ENCODE results near the gene RHOD. TPM values are rescaled to one million over a fixed set of nuclear protein-coding genes. Genes with fewer than 3 reads are reported as not detected.

The RHOD gene, protein sequence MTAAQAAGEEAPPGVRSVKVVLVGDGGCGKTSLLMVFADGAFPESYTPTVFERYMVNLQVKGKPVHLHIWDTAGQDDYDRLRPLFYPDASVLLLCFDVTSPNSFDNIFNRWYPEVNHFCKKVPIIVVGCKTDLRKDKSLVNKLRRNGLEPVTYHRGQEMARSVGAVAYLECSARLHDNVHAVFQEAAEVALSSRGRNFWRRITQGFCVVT
- total RNA-seq (2014; rRNA removed; shearing (Covaris generic)), result not detected in 2 replicates

DNA sequence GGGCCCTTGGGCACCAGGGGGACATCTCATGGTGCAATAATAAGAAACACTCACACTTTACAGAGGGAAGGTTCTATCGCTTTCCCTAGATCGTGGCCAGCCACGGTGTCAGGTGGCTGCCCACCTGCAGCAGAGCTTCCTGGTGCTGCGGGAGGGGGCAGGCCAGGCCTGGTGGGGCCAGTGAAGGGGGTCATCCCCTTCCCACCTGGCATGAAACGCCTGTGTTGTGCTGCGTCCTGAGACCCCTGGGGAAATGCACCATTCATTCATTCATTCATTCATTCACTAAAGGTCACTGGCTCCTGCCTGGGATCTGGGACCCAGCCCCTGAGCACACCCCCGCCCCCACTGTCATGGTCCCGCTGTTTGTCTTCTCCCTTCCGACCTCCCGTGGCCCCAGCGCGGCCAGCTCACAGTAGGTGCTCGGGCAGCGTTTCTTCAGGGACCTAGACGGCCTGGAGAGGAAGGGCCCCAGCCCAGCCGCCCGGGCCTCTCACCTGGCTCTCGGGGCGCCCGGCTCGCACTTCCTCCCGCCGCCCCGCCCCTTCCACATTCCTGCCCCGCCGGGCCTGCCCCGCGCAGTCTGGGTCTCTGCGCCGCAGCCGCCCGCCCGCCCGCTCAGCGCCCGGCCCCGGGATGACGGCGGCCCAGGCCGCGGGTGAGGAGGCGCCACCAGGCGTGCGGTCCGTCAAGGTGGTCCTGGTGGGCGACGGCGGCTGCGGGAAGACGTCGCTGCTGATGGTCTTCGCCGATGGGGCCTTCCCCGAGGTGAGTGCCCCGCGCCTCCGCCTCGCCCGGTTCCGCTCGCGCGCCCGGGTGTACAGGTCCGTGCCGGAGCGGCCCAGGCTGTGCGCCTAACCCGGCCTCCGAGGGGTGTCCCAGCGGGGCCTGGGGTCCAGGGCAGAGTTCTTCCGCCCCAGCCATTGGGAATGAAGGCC lies at the start of gene RHOD:
Gene RHOD, plus strand, starts transcription at position 581 of the 938 bp plus-strand sequence. Its CDS starts 56 bp downstream, at position 637.
- no peak for DNase-seq (ENCODE audit: low spot score)

DNA sequence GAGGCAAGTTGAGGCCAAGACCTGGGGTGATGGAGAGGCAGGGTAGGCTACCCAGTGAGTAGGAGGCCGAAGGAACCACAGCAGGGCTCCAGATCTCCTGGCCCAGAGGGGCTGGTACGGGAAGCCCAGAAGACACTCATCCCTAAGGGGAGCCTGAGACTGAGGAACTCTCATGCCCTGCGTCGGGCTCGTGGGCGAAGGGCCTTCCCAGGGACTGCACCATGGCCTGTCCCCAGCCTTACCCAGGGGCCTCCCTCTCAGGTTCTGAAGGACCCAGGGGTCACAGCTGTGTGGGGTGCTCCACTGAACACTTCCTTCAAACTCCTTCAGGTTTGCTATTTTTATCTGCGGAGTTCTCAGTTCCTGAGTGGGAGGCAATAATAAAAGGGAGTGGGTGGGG lies 49.5 kb upstream of the RHOD start:
- DNase-seq (ENCODE audit: low spot score), result no peak

DNA sequence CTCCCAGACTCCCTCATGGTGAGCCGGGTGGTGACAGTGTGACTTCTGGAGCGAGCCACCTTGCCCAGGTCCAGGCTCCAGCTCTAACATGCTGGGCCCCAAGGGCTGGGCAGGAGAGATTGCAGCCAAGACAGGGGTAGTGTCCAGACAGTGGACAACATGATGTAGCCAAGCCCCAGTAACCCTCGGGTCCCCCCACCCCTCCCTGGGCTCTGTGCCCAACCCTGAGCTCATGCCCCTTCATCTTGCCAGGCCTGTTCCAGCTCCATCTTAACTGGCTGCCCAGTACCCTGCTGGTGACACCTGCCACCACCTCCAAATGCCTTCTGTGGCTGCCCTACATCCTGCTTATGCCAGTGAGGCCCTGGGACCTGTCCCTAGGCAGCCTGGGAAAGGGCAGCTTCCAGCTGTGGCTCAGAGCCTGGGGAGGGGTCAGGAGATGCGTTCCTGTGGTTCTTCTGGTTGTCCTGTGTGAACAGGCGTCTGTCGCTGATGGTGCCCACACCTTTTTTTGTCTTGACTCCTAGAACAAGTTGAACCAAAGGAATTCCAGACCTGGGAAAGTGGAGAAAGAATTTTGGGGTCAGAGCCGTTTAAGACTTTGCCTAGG lies 46.2 kb upstream of the RHOD start:
- no peak for DNase-seq (ENCODE audit: low spot score)

DNA sequence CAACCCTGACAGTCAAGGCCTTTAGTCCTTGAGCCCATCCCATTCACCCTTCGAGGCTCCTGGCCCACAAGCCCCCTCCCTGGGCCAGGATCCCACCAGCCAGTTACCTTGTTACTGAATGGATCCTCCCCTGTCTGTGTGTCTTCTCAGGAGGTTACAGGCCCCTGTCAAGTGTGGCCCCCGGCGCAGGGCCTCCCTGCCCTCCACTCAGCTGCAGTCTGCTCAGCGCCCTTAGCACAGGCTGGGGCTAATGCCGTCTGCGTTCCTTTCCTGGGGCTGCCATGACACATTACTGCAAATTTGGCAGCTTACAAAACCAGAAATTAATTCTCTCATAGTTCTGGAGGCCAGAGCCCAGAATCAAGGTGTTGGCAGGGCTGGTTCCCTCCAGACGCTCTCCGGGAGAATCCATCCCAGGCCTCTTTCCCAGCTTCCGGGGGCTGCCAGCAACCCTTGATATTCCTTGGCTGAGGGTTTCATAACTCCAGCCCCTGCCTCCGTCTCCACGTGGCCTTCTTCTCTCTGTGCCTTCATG lies 43.1 kb upstream of the RHOD start:
- no peak for DNase-seq (ENCODE audit: low spot score)

DNA sequence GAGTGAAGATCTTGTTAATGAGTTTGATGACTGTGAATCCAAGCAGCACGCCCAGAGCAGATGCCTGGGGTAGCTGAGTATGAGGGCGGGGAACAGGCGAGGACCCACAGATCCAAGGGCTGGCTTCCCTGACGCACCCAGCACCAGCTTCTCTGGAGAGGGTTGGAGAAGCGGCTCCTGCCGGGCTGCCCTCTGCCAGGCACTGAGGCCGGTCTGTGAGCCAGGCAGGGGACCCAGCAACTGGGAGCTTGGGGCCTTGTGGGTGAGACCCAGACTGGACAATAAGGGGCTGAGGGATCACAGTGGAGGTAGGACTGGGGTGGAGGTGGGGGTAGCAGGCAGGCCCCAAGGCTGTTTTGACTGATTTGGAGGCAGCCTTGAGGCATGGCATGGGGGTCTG lies 42.3 kb upstream of the RHOD start:
- DNase-seq (ENCODE audit: low spot score), result no peak

DNA sequence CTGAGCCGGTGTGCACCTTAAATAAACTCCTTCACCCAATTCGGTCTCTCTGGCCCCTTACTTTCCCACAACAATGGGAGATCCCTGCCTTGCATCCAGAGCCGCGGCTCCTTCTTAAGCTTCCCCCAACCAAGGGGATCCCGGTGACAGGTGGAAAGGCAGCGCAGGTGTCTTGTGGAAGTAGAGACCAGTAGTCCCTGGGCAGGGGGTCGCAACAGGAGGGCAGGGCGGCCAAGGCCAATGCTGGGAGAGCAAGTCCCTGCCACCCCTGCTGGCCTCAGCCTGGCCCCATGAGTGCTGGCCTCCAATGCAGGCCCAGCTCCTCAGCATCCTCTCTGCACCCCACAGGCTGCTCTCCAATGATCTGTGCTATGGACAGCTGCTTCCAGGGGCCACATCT lies 41.6 kb upstream of the RHOD start:
- no peak for DNase-seq (ENCODE audit: low spot score)

DNA sequence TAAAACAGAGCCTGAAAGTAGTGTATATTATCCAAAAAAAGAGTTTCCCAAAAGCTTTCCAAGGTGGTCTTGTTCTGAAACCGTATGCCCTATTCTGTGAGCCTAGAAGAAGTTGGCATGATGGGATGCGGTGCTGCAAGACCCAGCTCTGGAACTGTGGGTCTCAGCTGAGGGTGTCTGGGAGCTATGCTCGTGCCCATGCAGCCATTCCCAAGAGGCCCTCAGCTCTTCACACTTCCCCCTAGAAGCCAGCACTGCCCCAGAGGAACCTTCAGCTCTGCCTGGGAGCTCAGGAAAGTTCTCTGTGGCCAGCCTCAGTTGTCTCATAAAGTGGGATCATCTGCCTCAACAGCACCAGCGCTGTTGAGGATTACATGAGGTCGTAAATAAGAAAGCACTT lies 40.1 kb upstream of the RHOD start:
- DNase-seq (ENCODE audit: low spot score), result no peak

DNA sequence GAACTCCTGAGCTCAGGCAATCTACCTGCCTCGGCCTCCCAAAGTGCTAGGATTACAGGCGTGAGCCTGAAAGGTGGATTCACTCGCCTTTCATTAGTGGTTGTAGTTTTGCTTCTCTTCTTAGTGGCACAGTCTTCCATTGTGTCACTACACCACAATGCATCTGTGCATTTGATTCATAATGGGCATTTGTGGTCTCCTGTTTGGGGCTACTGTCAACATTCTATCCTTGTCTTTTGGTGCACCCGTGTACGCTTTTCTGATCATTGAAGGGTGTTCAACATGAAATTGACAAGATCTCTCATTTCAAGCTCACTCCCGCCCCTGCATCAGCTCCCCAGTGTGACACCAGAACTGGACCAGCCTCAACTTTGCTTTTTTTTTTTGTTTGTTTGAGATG lies 35.7 kb upstream of the RHOD start:
- no peak for DNase-seq (ENCODE audit: low spot score)

DNA sequence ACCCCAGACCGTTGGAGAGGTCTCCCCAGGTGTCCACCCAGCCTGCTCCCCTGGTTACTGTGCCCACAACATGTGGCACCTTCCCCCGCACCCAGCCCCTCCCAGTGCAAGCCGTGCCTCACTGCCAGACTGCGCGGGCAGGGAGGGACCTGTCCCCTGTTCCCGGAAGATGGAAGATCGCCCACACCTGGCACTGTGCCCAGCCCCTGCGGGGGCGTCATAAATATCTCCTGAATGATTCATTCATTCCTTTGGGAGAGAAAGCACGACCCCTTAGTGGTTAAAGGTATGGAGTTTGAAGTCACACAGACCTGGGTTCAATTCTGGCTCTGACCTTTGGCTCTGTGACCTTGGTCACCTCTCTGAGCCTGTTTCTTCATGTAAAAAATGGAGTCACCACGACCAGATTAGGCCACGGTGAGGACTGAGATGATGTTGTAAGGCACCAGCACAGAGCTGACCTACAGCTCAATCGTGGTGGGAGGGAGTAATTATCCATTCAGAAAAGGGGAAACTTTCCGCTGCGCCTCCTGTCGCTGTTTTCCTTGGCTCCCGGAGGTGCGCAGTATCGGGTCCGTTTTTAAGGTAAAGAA lies 34.2 kb upstream of the RHOD start:
- DNase-seq (ENCODE audit: low spot score), result peak; percentile 66

DNA sequence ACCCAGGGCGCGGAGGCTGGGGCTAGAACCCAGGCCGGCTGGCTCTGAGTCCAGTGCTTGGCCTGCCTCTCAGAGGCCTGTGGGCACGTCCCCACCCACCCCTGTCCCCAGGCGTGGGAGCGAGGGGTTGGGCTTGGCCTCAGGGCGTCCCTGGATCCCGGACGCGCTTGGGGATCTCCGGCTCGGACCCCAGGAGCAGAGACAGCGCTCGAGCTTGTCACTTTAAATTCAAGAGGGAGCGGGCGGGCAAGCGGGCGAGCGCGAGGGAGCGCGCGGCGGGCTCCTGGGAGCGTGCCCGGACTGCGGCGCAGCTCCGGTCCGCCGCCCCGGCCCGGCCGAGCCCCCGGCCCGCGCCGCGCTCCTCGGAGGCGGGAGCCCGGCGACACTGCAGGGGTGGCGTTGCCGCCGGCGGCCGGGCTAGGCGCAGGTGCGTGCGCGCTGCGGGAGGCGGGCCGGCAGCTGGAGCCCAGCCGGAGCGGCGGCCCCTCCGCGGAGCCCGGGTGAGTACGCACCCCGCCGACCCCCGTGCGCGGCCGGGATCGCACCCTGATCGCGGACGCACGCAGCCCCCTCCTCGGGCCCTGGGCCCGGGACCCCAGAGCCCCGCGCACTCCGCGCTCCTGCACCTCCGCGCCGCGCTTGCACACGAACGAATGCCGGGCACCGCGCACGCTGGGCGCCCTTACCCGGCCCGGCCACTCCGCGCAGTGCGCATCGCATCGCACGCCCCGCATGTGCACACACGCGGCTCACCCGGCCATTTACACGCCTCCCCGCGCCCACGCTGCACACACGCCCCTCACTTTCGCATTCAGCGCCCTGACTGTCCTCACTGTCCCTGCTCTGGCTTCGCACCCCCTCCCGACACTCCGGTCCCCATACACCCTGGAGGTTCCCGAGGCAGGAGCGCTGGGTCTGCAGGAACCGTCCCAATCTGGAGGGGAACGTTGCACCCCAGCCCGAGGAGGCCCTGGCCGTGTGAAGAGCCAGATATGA lies 33.4 kb upstream of the RHOD start, which contains the start of gene SYT12:
Gene SYT12, plus strand, starts transcription at position 174 of the 996 bp plus-strand sequence. CDS start 7,011 bp downstream, outside the sequence.
- no peak for DNase-seq (ENCODE audit: low spot score)

DNA sequence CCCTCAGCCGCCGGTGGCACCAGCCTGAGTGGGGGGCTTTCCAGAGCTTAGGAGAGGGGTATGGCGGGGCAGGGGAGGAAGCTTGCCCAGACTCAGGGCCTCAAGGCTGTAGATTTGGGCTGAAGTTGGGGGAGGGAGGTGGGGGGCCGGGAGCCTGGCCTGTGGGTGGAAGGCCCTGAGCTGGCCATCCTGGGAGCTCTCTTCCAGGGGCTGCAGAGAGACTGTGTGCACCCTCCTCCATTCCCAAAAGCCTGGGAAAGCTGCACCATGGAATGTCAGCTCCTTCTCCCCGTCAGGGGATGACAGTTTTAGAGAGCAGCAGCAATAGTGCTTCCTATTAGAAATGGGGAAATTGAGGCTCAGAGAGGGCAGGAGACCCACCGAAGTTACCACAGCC lies 32.7 kb upstream of the RHOD start:
- DNase-seq (ENCODE audit: low spot score), result no peak

DNA sequence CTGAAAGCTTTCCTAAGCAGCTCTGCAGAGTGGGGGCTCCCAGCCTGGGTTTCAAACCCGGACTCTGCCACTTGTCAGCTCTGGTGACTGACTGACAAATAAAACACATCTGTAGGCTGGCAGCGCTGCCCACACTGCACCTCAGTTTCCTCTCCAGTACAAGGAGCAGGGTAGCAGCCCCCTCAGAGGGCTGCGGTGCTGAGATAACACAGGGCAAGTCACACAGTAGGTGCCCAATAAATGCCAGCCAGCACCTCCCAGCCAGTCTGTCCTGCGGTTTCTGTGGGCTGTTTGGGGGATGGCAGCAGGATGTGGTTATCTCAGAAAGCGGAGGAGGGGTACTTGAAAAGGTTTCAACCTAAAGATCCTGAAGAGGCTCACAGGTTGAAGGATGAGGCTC lies 32.2 kb upstream of the RHOD start:
- DNase-seq (ENCODE audit: low spot score), result peak; percentile 69

DNA sequence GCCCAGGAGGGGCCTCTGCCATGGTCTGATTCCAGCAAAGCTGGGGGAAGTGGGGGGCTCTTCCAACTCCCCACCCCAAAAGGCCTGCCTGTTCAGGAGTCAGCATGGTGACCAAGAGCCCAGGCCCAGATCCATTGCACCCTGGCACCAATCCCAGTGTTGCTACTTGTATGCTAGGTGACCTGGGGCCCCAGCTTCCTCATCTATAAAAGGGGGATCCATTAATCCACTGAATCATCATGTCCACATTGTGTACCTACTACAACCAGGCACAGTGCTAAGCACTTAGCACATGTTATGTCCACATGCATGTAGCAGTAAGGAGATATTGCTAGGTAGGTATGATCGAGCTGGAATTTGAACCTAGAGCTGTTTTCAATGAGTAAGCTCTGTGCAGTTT lies 31.7 kb upstream of the RHOD start:
- DNase-seq (ENCODE audit: low spot score), result no peak

DNA sequence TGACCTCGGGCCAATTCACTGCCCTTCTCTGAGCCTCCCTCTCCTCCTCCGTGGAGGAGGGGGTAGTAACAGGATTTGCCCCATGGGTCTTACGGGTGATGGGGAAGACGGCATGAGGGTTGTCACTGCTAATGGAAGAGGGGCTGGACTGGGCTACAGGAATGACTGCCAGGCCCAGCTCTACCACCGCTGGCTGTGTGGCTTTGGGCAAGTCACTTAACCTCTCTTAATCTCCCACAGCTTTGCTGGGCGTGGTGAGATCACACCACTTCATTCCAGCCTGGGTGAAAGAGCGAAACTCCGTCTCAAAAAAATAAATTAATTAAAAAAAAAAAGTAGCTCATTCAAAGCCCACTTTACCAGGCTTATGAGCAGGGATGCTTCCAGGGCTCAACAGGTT lies 30.9 kb upstream of the RHOD start:
- DNase-seq (ENCODE audit: low spot score), result no peak

DNA sequence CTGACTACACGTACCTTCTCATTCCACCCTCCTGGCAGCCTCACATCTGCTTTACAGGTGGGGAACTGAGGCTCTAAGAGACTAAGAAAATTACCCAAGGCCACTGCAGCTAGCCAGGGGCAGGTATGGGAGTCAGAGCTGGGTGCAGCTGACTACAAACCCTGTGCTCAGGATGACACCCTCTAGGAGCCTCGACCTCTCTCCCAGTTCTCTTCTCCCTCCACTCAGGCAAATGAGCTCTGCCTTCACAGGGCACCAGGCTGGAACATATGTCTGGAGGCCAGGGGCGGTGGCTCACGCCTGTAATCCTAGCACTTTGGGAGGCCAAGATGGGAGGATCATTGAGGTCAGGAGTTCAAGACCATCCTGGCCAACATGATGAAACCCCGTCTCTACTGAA lies 29.7 kb upstream of the RHOD start:
- no peak for DNase-seq (ENCODE audit: low spot score)

DNA sequence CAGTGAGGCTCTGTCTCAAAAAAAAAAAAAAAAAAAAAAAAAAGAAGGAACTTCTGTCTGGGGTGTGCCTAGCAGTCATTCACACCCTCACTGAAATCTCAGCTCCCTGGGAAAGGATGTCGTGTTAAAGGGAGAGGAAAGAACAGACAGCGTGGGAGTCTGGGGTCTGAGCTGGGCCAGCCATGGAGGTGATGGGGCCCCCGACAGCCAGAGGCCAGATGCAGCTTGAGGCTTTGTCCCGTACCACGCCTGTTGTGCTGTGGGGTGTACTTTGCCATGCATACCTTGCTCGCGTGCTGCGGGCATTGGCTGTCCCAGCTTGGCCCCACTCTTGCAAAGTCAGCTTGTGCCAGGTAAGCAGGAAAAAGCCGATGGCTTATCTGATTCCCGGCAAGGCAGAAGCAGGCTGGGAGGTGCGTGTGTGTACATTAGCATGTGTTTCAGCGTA lies 29.1 kb upstream of the RHOD start:
- DNase-seq (ENCODE audit: low spot score), result no peak

DNA sequence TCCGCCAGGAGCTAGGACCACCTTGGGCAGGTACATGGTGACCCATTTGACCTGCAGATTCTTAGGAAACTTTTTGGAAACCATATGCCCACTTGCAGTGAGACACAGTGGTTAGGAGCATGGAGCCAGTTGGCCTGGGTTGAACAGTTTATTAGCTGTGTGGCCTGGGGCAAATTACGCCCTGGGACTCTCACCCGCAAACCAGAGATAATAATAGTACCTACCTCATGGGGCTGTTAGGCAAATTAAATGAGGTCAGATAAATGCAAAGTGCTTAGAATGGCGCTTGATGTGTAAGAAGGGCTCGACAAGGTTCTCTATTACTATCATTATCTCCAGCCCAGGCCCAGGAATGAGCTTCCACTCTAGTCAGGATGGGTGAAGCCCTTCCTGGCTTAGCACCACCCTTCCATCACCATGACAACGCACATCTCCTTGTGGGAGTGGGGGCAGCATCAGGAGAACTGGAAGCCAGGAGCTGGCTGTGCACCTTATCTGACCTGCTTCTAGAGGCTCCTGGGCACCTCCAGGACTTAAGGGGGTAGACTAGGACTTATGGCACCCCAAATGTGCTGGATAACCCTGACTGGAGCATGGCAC lies 28.6 kb upstream of the RHOD start:
- DNase-seq (ENCODE audit: low spot score), result no peak

DNA sequence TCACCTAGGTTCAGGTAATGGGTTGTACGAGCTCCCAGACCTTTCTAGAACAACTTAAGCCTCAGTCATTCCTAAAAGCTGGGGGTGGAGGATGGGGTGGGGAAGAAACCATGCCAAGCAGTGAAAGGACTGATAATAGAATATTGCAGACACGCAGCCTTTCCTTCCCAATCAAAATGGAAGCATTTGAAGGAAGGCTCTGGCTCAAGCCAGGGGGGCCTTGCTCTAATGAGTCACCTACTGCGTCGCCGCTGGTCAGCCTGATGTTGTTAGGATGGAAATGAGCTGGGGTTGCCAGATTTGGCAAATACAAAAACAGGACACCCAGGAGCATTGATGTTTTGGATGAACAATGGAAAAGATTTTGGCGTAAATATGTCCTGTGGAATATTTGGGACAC lies 27.5 kb upstream of the RHOD start:
- DNase-seq (ENCODE audit: low spot score), result no peak

DNA sequence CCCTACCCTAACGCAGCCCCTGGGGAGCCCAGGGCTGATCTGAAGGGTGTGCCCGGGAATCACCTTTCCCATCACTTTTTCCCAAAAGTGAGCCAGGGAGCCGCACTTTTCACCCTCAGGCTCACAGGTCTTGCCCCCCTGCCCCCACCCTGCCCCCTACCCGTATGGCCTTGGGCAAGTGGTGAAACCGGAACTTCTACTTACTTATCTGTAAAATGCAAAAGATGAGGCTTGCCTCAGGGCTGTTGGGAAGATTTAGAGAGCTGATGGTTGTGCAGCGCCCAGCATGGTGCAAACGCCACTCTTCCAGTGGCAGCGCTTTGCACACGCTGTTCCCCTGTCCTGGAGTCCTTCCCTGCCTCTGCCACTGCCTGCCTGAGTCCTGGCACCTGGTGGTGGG lies 25.7 kb upstream of the RHOD start:
- no peak for DNase-seq (ENCODE audit: low spot score)

All from H4 (cell line).